ENCODE results near the gene MIPOL1. TPM values are rescaled to one million over a fixed set of nuclear protein-coding genes. Genes with fewer than 3 reads are reported as not detected.

The MIPOL1 gene
- total RNA-seq, 3 donors from 2014 or later: 12.2 to 48.8 (median 36.1) TPM

- H3K9me3 ChIP-seq: peaks cover 0 to 8% of the 10 kb centered on the region in 2 donors
- intact Hi-C loops (cut with DNase I; ENCODE audit: low total_unique reads): no loop called here
- no peak overlapping the region for H3K4me3 ChIP-seq
Observed at GRCh38 chr14:37466623-37467088, 268.9 kb downstream of the MIPOL1 start.

GRCh38 chr14:37469650-37470049 lies 271.9 kb downstream of the MIPOL1 start:
- Histone ChIP-seq H3K4me1 (no peaks in the 10 kb centered on the region), H3K27ac (no peak overlapping the region), H3K9me3 (peaks cover 3 to 7% of the 10 kb centered on the region in 2 donors), H3K27me3 (no peaks in the 10 kb centered on the region), H3K4me3 (no peak overlapping the region), H3K36me3 (no peaks in the 10 kb centered on the region)
- TF ChIP-seq, protein P1, sequence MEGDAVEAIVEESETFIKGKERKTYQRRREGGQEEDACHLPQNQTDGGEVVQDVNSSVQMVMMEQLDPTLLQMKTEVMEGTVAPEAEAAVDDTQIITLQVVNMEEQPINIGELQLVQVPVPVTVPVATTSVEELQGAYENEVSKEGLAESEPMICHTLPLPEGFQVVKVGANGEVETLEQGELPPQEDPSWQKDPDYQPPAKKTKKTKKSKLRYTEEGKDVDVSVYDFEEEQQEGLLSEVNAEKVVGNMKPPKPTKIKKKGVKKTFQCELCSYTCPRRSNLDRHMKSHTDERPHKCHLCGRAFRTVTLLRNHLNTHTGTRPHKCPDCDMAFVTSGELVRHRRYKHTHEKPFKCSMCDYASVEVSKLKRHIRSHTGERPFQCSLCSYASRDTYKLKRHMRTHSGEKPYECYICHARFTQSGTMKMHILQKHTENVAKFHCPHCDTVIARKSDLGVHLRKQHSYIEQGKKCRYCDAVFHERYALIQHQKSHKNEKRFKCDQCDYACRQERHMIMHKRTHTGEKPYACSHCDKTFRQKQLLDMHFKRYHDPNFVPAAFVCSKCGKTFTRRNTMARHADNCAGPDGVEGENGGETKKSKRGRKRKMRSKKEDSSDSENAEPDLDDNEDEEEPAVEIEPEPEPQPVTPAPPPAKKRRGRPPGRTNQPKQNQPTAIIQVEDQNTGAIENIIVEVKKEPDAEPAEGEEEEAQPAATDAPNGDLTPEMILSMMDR (IDR thresholded peaks at IDR 0.05): no peak
- no peak for TF ChIP-seq POLR2AphosphoS5 (IDR thresholded peaks at IDR 0.05)
- no peak for TF ChIP-seq POLR2A (IDR thresholded peaks at IDR 0.05)
- DNase-seq (ENCODE audit: low spot score in 2 of 2): no peak
- intact Hi-C loops (cut with DNase I; ENCODE audit: low total_unique reads): no loop called here

More at GRCh38 chr14:37466623-37467088, 268.9 kb downstream of the MIPOL1 start:
- no peak for TF ChIP-seq POLR2A (IDR thresholded peaks at IDR 0.05)
- TF ChIP-seq, protein P1 (IDR thresholded peaks at IDR 0.05): no peak
- no peak for DNase-seq (ENCODE audit: low spot score in 2 of 2)
- no peaks in the 10 kb centered on the region for H3K36me3 ChIP-seq
- H3K27ac ChIP-seq: no peak overlapping the region
- H3K27me3 ChIP-seq: no peaks in the 10 kb centered on the region
- H3K4me1 ChIP-seq: no peaks in the 10 kb centered on the region

GRCh38 chr14:37470251-37470650 lies 272.5 kb downstream of the MIPOL1 start:
- Histone ChIP-seq H3K27me3 (no peaks in the 10 kb centered on the region), H3K27ac (no peak overlapping the region), H3K4me1 (no peaks in the 10 kb centered on the region), H3K9me3 (peaks cover 3 to 7% of the 10 kb centered on the region in 2 donors), H3K36me3 (no peaks in the 10 kb centered on the region), H3K4me3 (no peak overlapping the region)
- no peak for TF ChIP-seq POLR2A (IDR thresholded peaks at IDR 0.05)
- TF ChIP-seq POLR2AphosphoS5 (IDR thresholded peaks at IDR 0.05): no peak
- TF ChIP-seq, protein P1 (IDR thresholded peaks at IDR 0.05): no peak
- intact Hi-C loops (cut with DNase I; ENCODE audit: low total_unique reads): no loop called here
- DNase-seq (ENCODE audit: low spot score in 2 of 2): no peak

DNA sequence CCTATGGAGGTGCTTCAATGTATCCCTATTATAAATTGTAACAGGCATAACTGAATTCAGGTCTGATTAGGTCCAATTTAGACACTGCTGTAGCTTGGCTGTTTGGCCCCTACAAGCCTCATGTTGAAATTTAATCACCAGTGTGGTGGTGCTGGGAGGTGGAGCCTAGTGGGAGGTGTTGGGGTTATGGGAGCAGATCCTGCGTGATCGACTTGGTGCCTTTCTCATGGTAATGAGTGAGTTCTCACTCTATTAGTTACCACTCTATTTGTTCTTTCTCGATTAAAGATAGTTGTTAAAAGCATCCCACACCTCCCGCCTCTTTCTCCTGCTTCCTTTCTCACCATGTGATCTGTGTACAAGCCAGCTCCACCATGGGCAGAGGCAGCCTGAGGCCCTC lies 275.2 kb downstream of the MIPOL1 start:
- H3K4me3 ChIP-seq: no peak overlapping the region
- no peaks in the 10 kb centered on the region for H3K4me1 ChIP-seq
- DNase-seq (ENCODE audit: low spot score in 2 of 2): no peak
- no peak for TF ChIP-seq POLR2A (IDR thresholded peaks at IDR 0.05)
- TF ChIP-seq, protein P1 (IDR thresholded peaks at IDR 0.05): no peak
- no peak for TF ChIP-seq POLR2AphosphoS5 (IDR thresholded peaks at IDR 0.05)
- H3K9me3 ChIP-seq: peaks cover 3 to 7% of the 10 kb centered on the region in 2 donors
- H3K27me3 ChIP-seq: no peaks in the 10 kb centered on the region
- intact Hi-C loops (cut with DNase I; ENCODE audit: low total_unique reads): no loop called here
- H3K27ac ChIP-seq: no peak overlapping the region
- H3K36me3 ChIP-seq: no peaks in the 10 kb centered on the region

DNA sequence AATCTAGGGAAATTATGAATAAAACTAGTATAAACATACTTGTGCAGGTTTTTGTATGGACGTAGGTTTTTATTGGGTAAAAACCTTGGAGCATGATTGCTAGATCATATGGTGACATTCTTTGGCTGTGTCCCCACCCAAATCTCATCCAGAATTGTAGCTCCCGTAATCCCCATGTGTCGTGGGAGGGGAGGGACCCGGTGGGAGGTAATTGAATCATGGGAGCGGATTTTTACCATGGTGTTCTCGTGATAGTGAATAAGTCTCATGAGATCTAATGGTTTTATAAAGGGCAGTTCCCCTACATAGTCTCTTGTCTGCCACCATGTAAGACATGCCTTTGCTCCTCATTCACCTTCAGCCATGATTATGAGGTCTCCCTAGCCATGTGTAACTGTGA lies 276.5 kb downstream of the MIPOL1 start:
- DNase-seq (ENCODE audit: low spot score in 2 of 2): no peak
- intact Hi-C loops (cut with DNase I; ENCODE audit: low total_unique reads): no loop called here
- H3K27ac ChIP-seq: no peak overlapping the region
- TF ChIP-seq POLR2A (IDR thresholded peaks at IDR 0.05) (no peak), POLR2AphosphoS5 (IDR thresholded peaks at IDR 0.05) (no peak)
- TF ChIP-seq, protein P1 (IDR thresholded peaks at IDR 0.05): no peak
- H3K4me1 ChIP-seq: no peaks in the 10 kb centered on the region
- no peak overlapping the region for H3K4me3 ChIP-seq
- peaks cover 3 to 7% of the 10 kb centered on the region in 2 donors for H3K9me3 ChIP-seq
- no peaks in the 10 kb centered on the region for H3K27me3 ChIP-seq
- H3K36me3 ChIP-seq: no peaks in the 10 kb centered on the region

All from breast epithelium (tissue), 4 donors.